WTC11 (cell line): ENCODE data around the gene DPP10. TPM values are rescaled to one million over a fixed set of nuclear protein-coding genes. Genes with fewer than 3 reads are reported as not detected.

ENCODE experiments used
- ATAC-seq: fragments of 200-7000 bp; cut with Tn5 transposase; 2 replicates; pipeline ENCODE4 v1.10.0; 2021; ENCODE audit warnings: mild to moderate bottlenecking, moderate library complexity
- CTCF ChIA-PET: fragments of 300-600 bp; sonication (Branson Sonifier 250); formaldehyde crosslinking; loops from one replicate; lab custom pipeline; 2021; ENCODE audit warnings: antibody characterized with exemption; lab: Charles Lee
- POLR2A ChIA-PET: fragments of 350-600 bp; sonication (Branson Sonifier 250); formaldehyde crosslinking; loops from one replicate; lab custom pipeline; 2021; ENCODE audit warnings: antibody characterized with exemption; lab: Charles Lee
- DNase-seq: peaks from one replicate; pipeline ENCODE4 v3.0.0; 2021; ENCODE audit warnings: low spot score
- H3K27ac Mint-ChIP-seq: 2 replicates; pipeline ENCODE4 v1.8.0; 2021; ENCODE audit warnings: mixed read lengths
- H3K27me3 Mint-ChIP-seq: 2 replicates; pipeline ENCODE4 v1.8.0; 2021; ENCODE audit warnings: low read depth, mild to moderate bottlenecking, moderate library complexity, mixed read lengths
- H3K36me3 Mint-ChIP-seq: 2 replicates; pipeline ENCODE4 v1.8.0; 2021; ENCODE audit warnings: mixed read lengths
- H3K4me1 Mint-ChIP-seq: 2 replicates; pipeline ENCODE4 v1.8.0; 2022; ENCODE audit warnings: mixed read lengths
- H3K4me3 Mint-ChIP-seq: 2 replicates; pipeline ENCODE4 v1.8.0; 2021; ENCODE audit warnings: mild to moderate bottlenecking, moderate library complexity, mixed read lengths
- H3K9me3 Mint-ChIP-seq: 2 replicates; pipeline ENCODE4 v1.8.0; 2021; ENCODE audit warnings: mixed read lengths
- AFF4 ChIP-seq: sonication (generic); formaldehyde crosslinking; IDR thresholded peaks from 2 replicates; pipeline ENCODE4 v1.8.1; 2023; ENCODE audit warnings: mild to moderate bottlenecking, missing genetic modification reagents, borderline replicate concordance
- ARID4B ChIP-seq: sonication (generic); formaldehyde crosslinking; IDR thresholded peaks from 2 replicates; pipeline ENCODE4 v1.8.0; 2023; ENCODE audit warnings: missing genetic modification reagents, mild to moderate bottlenecking, borderline replicate concordance
- CREM ChIP-seq: sonication (generic); formaldehyde crosslinking; IDR thresholded peaks from 2 replicates; pipeline ENCODE4 v1.8.1; 2022; ENCODE audit warnings: mild to moderate bottlenecking, missing genetic modification reagents, moderate library complexity
- FOXP1 ChIP-seq: sonication (generic); formaldehyde crosslinking; IDR thresholded peaks from 2 replicates; pipeline ENCODE4 v1.8.0; 2022; ENCODE audit warnings: missing genetic modification reagents, mild to moderate bottlenecking, moderate library complexity, borderline replicate concordance
- NFATC4 ChIP-seq: fragments of 250-450 bp; sonication (Bioruptor Pico); IDR thresholded peaks from 2 replicates; pipeline ENCODE4 v1.9.0; 2021; ENCODE audit warnings: mild to moderate bottlenecking
- RELA ChIP-seq: sonication (generic); formaldehyde crosslinking; IDR thresholded peaks from 2 replicates; pipeline ENCODE4 v1.8.1; 2022; ENCODE audit warnings: missing genetic modification reagents, mild to moderate bottlenecking, borderline replicate concordance
- USF1 ChIP-seq: sonication (generic); formaldehyde crosslinking; IDR thresholded peaks from 2 replicates; pipeline ENCODE4 v1.8.0; 2022; ENCODE audit warnings: mild to moderate bottlenecking, missing genetic modification reagents
- USF2 ChIP-seq: sonication (generic); formaldehyde crosslinking; IDR thresholded peaks from 2 replicates; pipeline ENCODE4 v1.8.1; 2023; ENCODE audit warnings: mild to moderate bottlenecking, missing genetic modification reagents, moderate library complexity
- ZBTB21 ChIP-seq: sonication (generic); formaldehyde crosslinking; IDR thresholded peaks from 2 replicates; pipeline ENCODE4 v1.8.1; 2023; ENCODE audit warnings: mild to moderate bottlenecking, missing genetic modification reagents, borderline replicate concordance
- ZNF121 ChIP-seq: sonication (generic); formaldehyde crosslinking; IDR thresholded peaks from 2 replicates; pipeline ENCODE4 v1.8.0; 2023; ENCODE audit warnings: missing genetic modification reagents
- ZNF396 ChIP-seq: fragments of 250-450 bp; sonication (Bioruptor Pico); IDR thresholded peaks from 2 replicates; pipeline ENCODE4 v1.8.0; 2021; ENCODE audit warnings: mild to moderate bottlenecking, moderate library complexity, borderline replicate concordance
- ZNF423 ChIP-seq: fragments of 250-450 bp; sonication (Bioruptor Pico); IDR thresholded peaks from 2 replicates; pipeline ENCODE4 v2.1.2; 2022; ENCODE audit warnings: mild to moderate bottlenecking, moderate library complexity
- ZNF425 ChIP-seq: fragments of 250-450 bp; sonication (Bioruptor Pico); conservative IDR thresholded peaks from 2 replicates; pipeline ENCODE4 v1.9.0; 2021; ENCODE audit warnings: mild to moderate bottlenecking
- total RNA-seq: library from RNA; stranded (reverse); gene quantifications from 3 replicates; pipeline ENCODE4 v1.2.3, GENCODE V29; 2021
- TF ChIP-seq, protein P1 (sequence below): sonication (generic); formaldehyde crosslinking; IDR thresholded peaks from 2 replicates; pipeline ENCODE4 v1.8.0; 2022; ENCODE audit warnings: mild to moderate bottlenecking, missing genetic modification reagents
- TF ChIP-seq, protein P2 (sequence below): fragments of 250-450 bp; sonication (Bioruptor Pico); IDR thresholded peaks from 2 replicates; pipeline ENCODE4 v1.9.0; 2021; ENCODE audit warnings: mild to moderate bottlenecking
- TF ChIP-seq, protein P3 (sequence below): fragments of 250-450 bp; sonication (Bioruptor Pico); IDR thresholded peaks from 2 replicates; pipeline ENCODE4 v1.9.0; 2021; ENCODE audit warnings: moderate library complexity, mild to moderate bottlenecking, inconsistent platforms, borderline replicate concordance
- TF ChIP-seq, protein P4 (sequence below): fragments of 250-450 bp; sonication (Bioruptor Pico); IDR thresholded peaks from 2 replicates; pipeline ENCODE4 v1.9.0; 2021; ENCODE audit warnings: mild to moderate bottlenecking
- TF ChIP-seq, protein P5 (sequence below): sonication (generic); formaldehyde crosslinking; IDR thresholded peaks from 2 replicates; pipeline ENCODE4 v1.8.1; 2022; ENCODE audit warnings: mild to moderate bottlenecking, moderate library complexity, missing genetic modification reagents

DPP10 gene
- total RNA-seq, 1 experiment from 2014 or later: 4.0 TPM

- POLR2A ChIA-PET: no interaction called here
- H3K27ac Mint-ChIP-seq: no peak overlapping the region
These were observed 199.8 kb downstream of the DPP10 start for GRCh38 chr2:114642166-114642770.

More at GRCh38 chr2:114642166-114642770, 199.8 kb downstream of the DPP10 start:
- TF ChIP-seq FOXP1 (no peak), USF2 (CRISPR knock-in tag) (no peak), USF1 (CRISPR knock-in tag) (no peak), ZNF423 (CRISPR knock-in tag) (no peak), ARID4B (CRISPR knock-in tag) (no peak), RELA (no peak), NFATC4 (CRISPR knock-in tag) (no peak), CREM (CRISPR knock-in tag) (no peak), ZNF396 (CRISPR knock-in tag) (no peak), ZBTB21 (no peak), ZNF425 (CRISPR knock-in tag) (no peak), ZNF121 (CRISPR knock-in tag) (no peak), AFF4 (CRISPR knock-in tag) (no peak)
- TF ChIP-seq, protein P1, sequence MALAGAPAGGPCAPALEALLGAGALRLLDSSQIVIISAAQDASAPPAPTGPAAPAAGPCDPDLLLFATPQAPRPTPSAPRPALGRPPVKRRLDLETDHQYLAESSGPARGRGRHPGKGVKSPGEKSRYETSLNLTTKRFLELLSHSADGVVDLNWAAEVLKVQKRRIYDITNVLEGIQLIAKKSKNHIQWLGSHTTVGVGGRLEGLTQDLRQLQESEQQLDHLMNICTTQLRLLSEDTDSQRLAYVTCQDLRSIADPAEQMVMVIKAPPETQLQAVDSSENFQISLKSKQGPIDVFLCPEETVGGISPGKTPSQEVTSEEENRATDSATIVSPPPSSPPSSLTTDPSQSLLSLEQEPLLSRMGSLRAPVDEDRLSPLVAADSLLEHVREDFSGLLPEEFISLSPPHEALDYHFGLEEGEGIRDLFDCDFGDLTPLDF (CRISPR knock-in tag): no peak
- TF ChIP-seq, protein P2, sequence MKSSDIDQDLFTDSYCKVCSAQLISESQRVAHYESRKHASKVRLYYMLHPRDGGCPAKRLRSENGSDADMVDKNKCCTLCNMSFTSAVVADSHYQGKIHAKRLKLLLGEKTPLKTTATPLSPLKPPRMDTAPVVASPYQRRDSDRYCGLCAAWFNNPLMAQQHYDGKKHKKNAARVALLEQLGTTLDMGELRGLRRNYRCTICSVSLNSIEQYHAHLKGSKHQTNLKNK (CRISPR knock-in tag): no peak
- TF ChIP-seq, protein P3, sequence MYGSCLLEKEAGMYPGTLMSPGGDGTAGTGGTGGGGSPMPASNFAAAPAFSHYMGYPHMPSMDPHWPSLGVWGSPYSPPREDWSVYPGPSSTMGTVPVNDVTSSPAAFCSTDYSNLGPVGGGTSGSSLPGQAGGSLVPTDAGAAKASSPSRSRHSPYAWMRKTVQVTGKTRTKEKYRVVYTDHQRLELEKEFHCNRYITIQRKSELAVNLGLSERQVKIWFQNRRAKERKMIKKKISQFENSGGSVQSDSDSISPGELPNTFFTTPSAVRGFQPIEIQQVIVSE (CRISPR knock-in tag): no peak
- TF ChIP-seq, protein P4, sequence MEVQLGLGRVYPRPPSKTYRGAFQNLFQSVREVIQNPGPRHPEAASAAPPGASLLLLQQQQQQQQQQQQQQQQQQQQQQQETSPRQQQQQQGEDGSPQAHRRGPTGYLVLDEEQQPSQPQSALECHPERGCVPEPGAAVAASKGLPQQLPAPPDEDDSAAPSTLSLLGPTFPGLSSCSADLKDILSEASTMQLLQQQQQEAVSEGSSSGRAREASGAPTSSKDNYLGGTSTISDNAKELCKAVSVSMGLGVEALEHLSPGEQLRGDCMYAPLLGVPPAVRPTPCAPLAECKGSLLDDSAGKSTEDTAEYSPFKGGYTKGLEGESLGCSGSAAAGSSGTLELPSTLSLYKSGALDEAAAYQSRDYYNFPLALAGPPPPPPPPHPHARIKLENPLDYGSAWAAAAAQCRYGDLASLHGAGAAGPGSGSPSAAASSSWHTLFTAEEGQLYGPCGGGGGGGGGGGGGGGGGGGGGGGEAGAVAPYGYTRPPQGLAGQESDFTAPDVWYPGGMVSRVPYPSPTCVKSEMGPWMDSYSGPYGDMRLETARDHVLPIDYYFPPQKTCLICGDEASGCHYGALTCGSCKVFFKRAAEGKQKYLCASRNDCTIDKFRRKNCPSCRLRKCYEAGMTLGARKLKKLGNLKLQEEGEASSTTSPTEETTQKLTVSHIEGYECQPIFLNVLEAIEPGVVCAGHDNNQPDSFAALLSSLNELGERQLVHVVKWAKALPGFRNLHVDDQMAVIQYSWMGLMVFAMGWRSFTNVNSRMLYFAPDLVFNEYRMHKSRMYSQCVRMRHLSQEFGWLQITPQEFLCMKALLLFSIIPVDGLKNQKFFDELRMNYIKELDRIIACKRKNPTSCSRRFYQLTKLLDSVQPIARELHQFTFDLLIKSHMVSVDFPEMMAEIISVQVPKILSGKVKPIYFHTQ (CRISPR knock-in tag): no peak
- TF ChIP-seq, protein P5, sequence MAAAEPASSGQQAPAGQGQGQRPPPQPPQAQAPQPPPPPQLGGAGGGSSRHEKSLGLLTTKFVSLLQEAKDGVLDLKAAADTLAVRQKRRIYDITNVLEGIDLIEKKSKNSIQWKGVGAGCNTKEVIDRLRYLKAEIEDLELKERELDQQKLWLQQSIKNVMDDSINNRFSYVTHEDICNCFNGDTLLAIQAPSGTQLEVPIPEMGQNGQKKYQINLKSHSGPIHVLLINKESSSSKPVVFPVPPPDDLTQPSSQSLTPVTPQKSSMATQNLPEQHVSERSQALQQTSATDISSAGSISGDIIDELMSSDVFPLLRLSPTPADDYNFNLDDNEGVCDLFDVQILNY (CRISPR knock-in tag): no peak
- H3K4me3 Mint-ChIP-seq: no peak overlapping the region
- DNase-seq (no peak), ATAC-seq (no peak)
- H3K27me3 Mint-ChIP-seq: no peaks in the 10 kb centered on the region; the same call in 1 of the 2 replicates
- no peaks in the 10 kb centered on the region for H3K4me1 Mint-ChIP-seq
- CTCF ChIA-PET: no interaction called here
- peaks cover 18% of the 10 kb centered on the region for H3K36me3 Mint-ChIP-seq
- peaks cover 48% of the 10 kb centered on the region for H3K9me3 Mint-ChIP-seq
